AG04449 (cell line): Measurements from ENCODE around the gene PSTK.

Experiments
- CTCF ChIA-PET: fragments of 350-600 bp; formaldehyde crosslinking; extraction: SDS; loops from one replicate; lab custom pipeline; 2021; ENCODE audit warnings: antibody characterized with exemption; lab: Yijun Ruan, JAX
- POLR2A ChIA-PET: fragments of 400-600, 350-600 bp; formaldehyde crosslinking; extraction: SDS; loops from one replicate; lab custom pipeline; 2020; ENCODE audit warnings: antibody characterized with exemption, inconsistent platforms; lab: Yijun Ruan, JAX
- DNase-seq: peaks from one replicate; pipeline ENCODE4 v3.0.0-alpha.2; 2010; ENCODE audit warnings: low read depth, low spot score
- H3K4me3 ChIP-seq: 2 replicates; pipeline ENCODE4 v1.5.1; 2011; ENCODE audit warnings: low read depth, mild to moderate bottlenecking, control low read depth, low read length
- CTCF ChIP-seq: IDR thresholded peaks from one replicate; pipeline ENCODE4 v1.5.1; 2011; ENCODE audit warnings: mild to moderate bottlenecking, moderate library complexity, low read length, control low read depth, inconsistent platforms; ENCODE audit not compliant: insufficient read depth; ENCODE audit errors: missing control alignments

Gene PSTK

GRCh38 chr10:123019941-123020703, 39.9 kb downstream of the PSTK start:
- no peak overlapping the region for H3K4me3 ChIP-seq
- CTCF ChIA-PET: interaction anchor here (1.6 kb wide), 1 partner anchor 25 kb away, joined by 4 read pairs; no protein-coding TSS in a partner anchor
- DNase-seq: no peak
- POLR2A ChIA-PET: no interaction called here
- TF ChIP-seq CTCF: no peak

DNA sequence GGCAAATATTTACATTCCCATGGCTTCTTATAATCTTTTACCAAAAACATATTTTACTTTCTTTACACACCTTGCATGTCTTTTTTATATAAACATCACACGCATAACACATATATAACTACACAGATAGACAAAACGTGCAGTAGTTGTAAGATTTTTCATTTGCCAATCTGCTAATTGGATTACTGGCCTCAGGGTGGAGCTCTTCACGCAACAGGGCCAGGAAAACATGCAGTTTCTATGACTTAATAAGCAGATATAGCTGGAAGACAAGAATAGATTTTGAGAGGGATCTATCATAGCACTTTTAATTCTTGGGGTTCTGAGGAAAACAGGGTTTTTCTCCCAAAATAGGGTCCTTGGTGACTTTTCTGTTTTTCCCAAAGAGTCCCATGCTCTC, 41.3 kb downstream of the PSTK start:
- DNase-seq: no peak
- ChIA-PET POLR2A (no interaction called here), CTCF (interaction anchor here (1.3 to 1.7 kb wide), 3 partner anchors 10 to 537 kb away, joined by 3 to 8 read pairs (median 4); no protein-coding TSS in a partner anchor)
- H3K4me3 ChIP-seq: no peak overlapping the region
- TF ChIP-seq CTCF: peak; percentile 18

DNA sequence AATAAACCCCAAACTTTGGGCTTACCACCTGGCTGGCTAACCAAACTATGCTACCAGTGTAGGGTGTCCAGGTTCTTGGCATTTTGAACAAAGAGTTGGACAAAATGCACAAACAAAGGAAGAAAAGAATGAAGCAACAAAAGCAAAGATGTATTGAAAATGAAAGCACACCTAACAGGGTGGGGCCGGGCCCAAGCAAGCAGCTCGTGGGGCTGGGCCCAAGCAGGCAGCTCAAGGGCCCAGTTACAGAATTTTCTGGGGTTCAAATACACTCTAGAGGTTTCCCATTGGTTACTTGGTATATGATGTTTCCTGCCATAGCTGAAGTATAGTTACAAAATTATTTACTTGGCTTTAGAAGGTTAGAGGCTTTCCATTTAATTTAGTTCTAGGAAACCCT, 44.3 kb downstream of the PSTK start:
- no peak overlapping the region for H3K4me3 ChIP-seq
- CTCF ChIA-PET: interaction anchor here (1.2 to 1.8 kb wide), 2 partner anchors 16 to 19 kb away, joined by 3 to 4 read pairs; no protein-coding TSS in a partner anchor
- TF ChIP-seq CTCF: no peak
- no peak for DNase-seq
- POLR2A ChIA-PET: no interaction called here

DNA sequence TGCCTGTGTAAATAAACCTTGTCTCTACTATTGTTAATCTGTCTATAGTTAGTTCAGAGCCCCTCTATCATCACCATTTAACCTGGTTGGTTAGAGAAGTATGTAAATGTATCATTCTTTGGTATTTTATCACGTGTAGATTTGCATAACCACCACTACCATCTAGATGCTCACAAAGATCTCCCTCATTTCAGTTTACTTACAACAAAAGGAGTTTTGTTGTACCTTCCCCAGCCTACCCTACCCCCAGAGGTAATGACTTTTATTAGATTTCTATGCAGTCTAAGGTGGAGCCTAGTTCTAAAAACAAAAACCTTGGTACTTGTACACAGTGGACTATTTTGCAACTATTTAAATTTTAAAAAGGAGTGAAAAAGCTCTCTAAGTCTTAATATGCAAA, 46.1 kb downstream of the PSTK start:
- DNase-seq: no peak
- POLR2A ChIA-PET: no interaction called here
- no peak for TF ChIP-seq CTCF
- CTCF ChIA-PET: interaction anchor here (2.9 kb wide), 1 partner anchor 16 kb away, joined by 14 read pairs; no protein-coding TSS in a partner anchor
- H3K4me3 ChIP-seq: no peak overlapping the region

- DNase-seq: no peak
- no peak for TF ChIP-seq CTCF
- ChIA-PET CTCF (interaction anchor here (2.9 kb wide), 1 partner anchor 15 kb away, joined by 14 read pairs; no protein-coding TSS in a partner anchor), POLR2A (no interaction called here)
- no peak overlapping the region for H3K4me3 ChIP-seq
These were observed 47.7 kb downstream of the PSTK start for GRCh38 chr10:123027861-123028260.

DNA sequence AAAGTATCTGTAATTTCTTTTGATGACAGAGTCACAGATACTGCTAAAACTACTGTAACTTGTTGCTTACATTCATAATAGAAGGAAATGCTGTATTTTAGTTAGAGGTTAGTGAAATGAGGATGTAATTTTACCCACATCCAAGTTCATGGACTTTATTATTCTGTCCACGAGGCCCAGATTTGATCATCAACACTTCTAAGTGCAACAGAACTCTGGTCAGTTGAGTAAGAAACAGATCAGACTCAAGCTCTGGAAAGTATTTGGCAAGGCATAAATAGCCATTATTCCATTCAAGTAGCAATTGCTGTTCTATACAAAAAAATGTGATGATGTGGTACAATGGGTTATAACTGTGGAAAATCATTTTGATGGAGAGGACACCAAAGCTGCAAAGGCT, 50.9 kb downstream of the PSTK start:
- DNase-seq: no peak
- POLR2A ChIA-PET: no interaction called here
- CTCF ChIA-PET: interaction anchor here (1.1 to 3.3 kb wide), 2 partner anchors 10 to 11 kb away, joined by 3 to 14 read pairs; no protein-coding TSS in a partner anchor
- H3K4me3 ChIP-seq: no peak overlapping the region
- no peak for TF ChIP-seq CTCF
